PC-3 (cell line): Measurements from ENCODE around the gene PATE3. TPM values are rescaled to one million over a fixed set of nuclear protein-coding genes. Genes with fewer than 3 reads are reported as not detected.

Source experiments
- ATAC-seq: fragments of 200-7000 bp; cut with Tn5 transposase; 2 replicates; pipeline ENCODE4 v1.9.1; 2020; ENCODE audit warnings: mild to moderate bottlenecking, moderate library complexity
- BruUV-seq: library from RNA; stranded (reverse); fragments of 400-500 nt; replicated peaks from 2 replicates; lab custom pipeline; 2021; lab: Mats Ljungman, UMichigan
- CTCF ChIA-PET: fragments of 300-600 bp; sonication (Branson Sonifier 250); formaldehyde crosslinking; loops from one replicate; lab custom pipeline; 2022; ENCODE audit warnings: antibody characterized with exemption; lab: Charles Lee
- POLR2A ChIA-PET: fragments of 300-600 bp; sonication (Branson Sonifier 250); formaldehyde crosslinking; loops from one replicate; lab custom pipeline; 2022; ENCODE audit warnings: antibody characterized with exemption; ENCODE audit not compliant: unreplicated experiment; lab: Charles Lee
- DNase-seq: peaks from one replicate; pipeline ENCODE4 v3.0.0-alpha.2; 2015
- H2AFZ ChIP-seq: fragments of 300-600 bp; sonication (generic); 2 replicates; pipeline ENCODE4 v1.6.0; 2016; ENCODE audit warnings: antibody characterized with exemption, low read length
- H3F3A ChIP-seq: fragments of 300-600 bp; sonication (generic); one replicate; pipeline ENCODE4 v1.6.0; 2017; ENCODE audit warnings: antibody characterized with exemption, low read length, control low read depth, mild to moderate bottlenecking; ENCODE audit not compliant: unreplicated experiment
- H3K27ac ChIP-seq: fragments of 300-600 bp; sonication (generic); 2 replicates; pipeline ENCODE4 v1.5.1; 2016; ENCODE audit warnings: mild to moderate bottlenecking, low read length
- H3K27me3 ChIP-seq: fragments of 300-600 bp; sonication (generic); 2 replicates; pipeline ENCODE4 v1.6.1; 2016; ENCODE audit warnings: low read length, mixed read lengths
- H3K36me3 ChIP-seq: fragments of 300-600 bp; sonication (generic); 2 replicates; pipeline ENCODE4 v1.6.1; 2016; ENCODE audit warnings: low read depth, mixed run types, low read length, mixed read lengths
- H3K4me1 ChIP-seq: fragments of 300-600 bp; sonication (generic); 2 replicates; pipeline ENCODE4 v1.5.1; 2016; ENCODE audit warnings: low read length; ENCODE audit not compliant: insufficient read depth
- H3K4me2 ChIP-seq: fragments of 300-600 bp; sonication (generic); 2 replicates; pipeline ENCODE4 v1.6.0; 2016; ENCODE audit warnings: low read length
- H3K4me3 ChIP-seq: fragments of 300-600 bp; sonication (generic); 2 replicates; pipeline ENCODE4 v1.5.1; 2016; ENCODE audit warnings: mild to moderate bottlenecking, low read length, mixed read lengths
- H3K79me2 ChIP-seq: fragments of 300-600 bp; sonication (generic); 2 replicates; pipeline ENCODE4 v1.6.1; 2017; ENCODE audit warnings: low read length, mixed read lengths
- H3K9ac ChIP-seq: fragments of 300-600 bp; sonication (generic); 2 replicates; pipeline ENCODE4 v1.6.0; 2016; ENCODE audit warnings: mild to moderate bottlenecking, low read length
- H3K9me2 ChIP-seq: fragments of 300-600 bp; sonication (generic); replicated peaks from 2 replicates; pipeline ENCODE4 v1.6.1; 2016; ENCODE audit warnings: mixed run types, low read length, mixed read lengths
- H3K9me3 ChIP-seq: fragments of 300-600 bp; sonication (generic); 2 replicates; pipeline ENCODE4 v1.6.1; 2016; ENCODE audit warnings: low read length, mixed read lengths
- H4K20me1 ChIP-seq: fragments of 300-600 bp; sonication (generic); 2 replicates; pipeline ENCODE4 v1.6.1; 2016; ENCODE audit warnings: low read length, mixed read lengths
- EZH2 ChIP-seq: fragments of 300-600 bp; sonication (generic); IDR thresholded peaks from one replicate; pipeline ENCODE4 v1.6.1; 2017; ENCODE audit warnings: antibody characterized with exemption, mild to moderate bottlenecking, low read length; ENCODE audit not compliant: unreplicated experiment
- EZH2phosphoT487 ChIP-seq: fragments of 300-600 bp; sonication (generic); IDR thresholded peaks from 2 replicates; pipeline ENCODE4 v1.6.1; 2018; ENCODE audit warnings: mild to moderate bottlenecking, antibody characterized with exemption, low read length, borderline replicate concordance
- intact Hi-C: fragments of 100-400 bp; cut with micrococcal nuclease; formaldehyde crosslinking; loops from 2 replicates; pipeline ENCODE4 v1.9.0; 2023
- total RNA-seq: library from RNA; depleted of rRNA; stranded (reverse); fragments of >200 nt; gene quantifications from 2 replicates; pipeline ENCODE4 v1.2.3, GENCODE V29; 2014
- TF ChIP-seq, protein P1 (sequence below): fragments of 300-600 bp; sonication (generic); conservative IDR thresholded peaks from 2 replicates; pipeline ENCODE4 v1.5.1; 2017; ENCODE audit warnings: antibody characterized with exemption, low read depth, mild to moderate bottlenecking, low read length

PATE3 gene
- total RNA-seq, 1 experiment from 2014 or later: not detected

DNA sequence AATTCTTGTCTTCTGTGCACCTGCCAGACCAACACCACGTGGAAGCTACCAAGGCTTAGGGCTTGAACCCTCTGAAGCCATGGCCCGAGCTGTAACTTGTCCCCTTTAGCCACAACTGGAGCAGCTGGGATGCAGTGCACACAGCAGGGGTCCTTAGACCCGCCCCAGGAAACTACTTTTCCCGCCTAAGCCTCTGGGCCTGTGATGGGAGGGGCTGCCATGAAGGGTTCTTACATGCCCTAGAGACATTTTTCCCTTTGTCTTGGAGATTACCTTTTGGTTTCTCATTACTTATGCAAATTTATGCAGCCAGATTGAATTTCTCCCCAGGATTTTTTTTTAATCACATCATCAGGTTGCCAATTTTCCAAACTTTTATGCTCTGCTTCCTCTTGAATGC lies 9.7 kb downstream of the PATE3 start:
- CTCF ChIA-PET: no interaction called here
- POLR2A ChIA-PET: no interaction called here
- intact Hi-C loops: no loop called here
- peaks cover 8% of the 10 kb centered on the region for H3K9me3 ChIP-seq
- no peak overlapping the region for H3K4me2 ChIP-seq
- H3K9ac ChIP-seq: no peak overlapping the region
- H3F3A ChIP-seq: no peaks in the 10 kb centered on the region
- H3K27me3 ChIP-seq: no peaks in the 10 kb centered on the region
- H3K36me3 ChIP-seq: no peaks in the 10 kb centered on the region
- TF ChIP-seq, protein P1, sequence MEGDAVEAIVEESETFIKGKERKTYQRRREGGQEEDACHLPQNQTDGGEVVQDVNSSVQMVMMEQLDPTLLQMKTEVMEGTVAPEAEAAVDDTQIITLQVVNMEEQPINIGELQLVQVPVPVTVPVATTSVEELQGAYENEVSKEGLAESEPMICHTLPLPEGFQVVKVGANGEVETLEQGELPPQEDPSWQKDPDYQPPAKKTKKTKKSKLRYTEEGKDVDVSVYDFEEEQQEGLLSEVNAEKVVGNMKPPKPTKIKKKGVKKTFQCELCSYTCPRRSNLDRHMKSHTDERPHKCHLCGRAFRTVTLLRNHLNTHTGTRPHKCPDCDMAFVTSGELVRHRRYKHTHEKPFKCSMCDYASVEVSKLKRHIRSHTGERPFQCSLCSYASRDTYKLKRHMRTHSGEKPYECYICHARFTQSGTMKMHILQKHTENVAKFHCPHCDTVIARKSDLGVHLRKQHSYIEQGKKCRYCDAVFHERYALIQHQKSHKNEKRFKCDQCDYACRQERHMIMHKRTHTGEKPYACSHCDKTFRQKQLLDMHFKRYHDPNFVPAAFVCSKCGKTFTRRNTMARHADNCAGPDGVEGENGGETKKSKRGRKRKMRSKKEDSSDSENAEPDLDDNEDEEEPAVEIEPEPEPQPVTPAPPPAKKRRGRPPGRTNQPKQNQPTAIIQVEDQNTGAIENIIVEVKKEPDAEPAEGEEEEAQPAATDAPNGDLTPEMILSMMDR: no peak
- TF ChIP-seq EZH2phosphoT487 (no peak), EZH2 (no peak)
- no peaks in the 10 kb centered on the region for H4K20me1 ChIP-seq
- no peak overlapping the region for H3K27ac ChIP-seq
- no peak overlapping the region for H2AFZ ChIP-seq
- H3K9me2 ChIP-seq: no peaks in the 10 kb centered on the region
- H3K4me3 ChIP-seq: no peak overlapping the region
- H3K79me2 ChIP-seq: no peaks in the 10 kb centered on the region
- DNase-seq (no peak), ATAC-seq (no peak)
- no TSS peak for BruUV-seq
- H3K4me1 ChIP-seq: no peaks in the 10 kb centered on the region

DNA sequence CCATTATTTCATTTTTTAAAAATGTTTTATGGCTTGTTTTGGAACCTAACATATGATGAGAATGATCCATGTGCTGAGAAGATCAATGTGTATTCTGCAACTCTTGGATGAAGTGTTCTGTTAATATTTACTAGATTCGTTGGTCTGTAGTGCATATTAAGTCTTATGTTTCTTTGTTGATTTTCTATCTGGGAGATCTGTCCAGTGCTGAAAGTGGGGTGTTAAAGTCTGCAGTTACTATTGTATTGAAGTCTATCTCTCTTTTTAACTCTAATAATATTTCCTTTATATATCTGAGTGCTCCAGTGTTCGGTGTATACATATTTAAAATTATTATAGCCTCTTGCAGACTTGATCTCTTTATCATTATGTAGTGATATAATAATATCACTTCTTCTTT lies 11.9 kb downstream of the PATE3 start:
- no peaks in the 10 kb centered on the region for H3K27me3 ChIP-seq
- H3K4me1 ChIP-seq: no peaks in the 10 kb centered on the region
- H2AFZ ChIP-seq: no peak overlapping the region
- H3K4me2 ChIP-seq: no peak overlapping the region
- no peak overlapping the region for H3K4me3 ChIP-seq
- CTCF ChIA-PET: no interaction called here
- no peaks in the 10 kb centered on the region for H3F3A ChIP-seq
- DNase-seq (no peak), ATAC-seq (no peak)
- no peak for TF ChIP-seq EZH2phosphoT487
- no peak for TF ChIP-seq EZH2
- TF ChIP-seq, protein P1: no peak
- no TSS peak for BruUV-seq
- no peak overlapping the region for H3K9ac ChIP-seq
- no peaks in the 10 kb centered on the region for H3K9me2 ChIP-seq
- POLR2A ChIA-PET: no interaction called here
- H3K9me3 ChIP-seq: peaks cover 14% of the 10 kb centered on the region
- no peaks in the 10 kb centered on the region for H3K36me3 ChIP-seq
- intact Hi-C loops: no loop called here
- H3K79me2 ChIP-seq: no peaks in the 10 kb centered on the region
- H3K27ac ChIP-seq: no peak overlapping the region
- H4K20me1 ChIP-seq: no peaks in the 10 kb centered on the region

DNA sequence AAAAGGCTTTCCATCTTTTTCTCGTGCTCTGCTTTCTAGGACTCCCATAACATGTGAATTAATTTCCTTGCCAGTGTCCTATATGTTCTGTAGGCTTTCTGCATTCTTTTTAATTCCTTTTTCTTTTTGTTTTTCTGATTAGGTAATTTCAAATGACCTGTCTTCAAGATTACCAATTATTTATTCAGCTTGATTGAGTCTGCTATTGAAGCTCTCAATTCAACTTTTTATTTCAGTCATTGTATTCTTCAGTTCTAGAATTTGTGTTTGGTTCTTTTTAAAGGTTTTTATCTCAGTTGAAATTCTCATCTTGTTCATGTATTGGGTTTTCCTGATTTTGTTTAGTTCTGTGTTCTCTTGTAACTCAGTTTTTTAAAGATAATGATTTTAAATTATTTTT lies 14.5 kb downstream of the PATE3 start:
- BruUV-seq: no TSS peak
- Histone ChIP-seq H3K79me2 (no peaks in the 10 kb centered on the region), H3K9me3 (peaks cover 14% of the 10 kb centered on the region), H3K9ac (no peak overlapping the region), H3K27ac (no peak overlapping the region), H3K4me1 (no peaks in the 10 kb centered on the region), H2AFZ (no peak overlapping the region), H3K4me3 (no peak overlapping the region), H3K27me3 (no peaks in the 10 kb centered on the region), H3K36me3 (no peaks in the 10 kb centered on the region), H3K4me2 (no peak overlapping the region), H3F3A (no peaks in the 10 kb centered on the region), H4K20me1 (no peaks in the 10 kb centered on the region), H3K9me2 (no peaks in the 10 kb centered on the region)
- TF ChIP-seq EZH2 (no peak), EZH2phosphoT487 (no peak)
- TF ChIP-seq, protein P1: no peak
- DNase-seq: no peak
- ChIA-PET POLR2A (no interaction called here), CTCF (no interaction called here)
- ATAC-seq: no peak
- intact Hi-C loops: no loop called here
